HepG2 (cell line): Measurements from ENCODE around the gene IFT122. TPM values are rescaled to one million over a fixed set of nuclear protein-coding genes. Genes with fewer than 3 reads are reported as not detected.

Source experiments
- ARID4A ChIP-seq: sonication (generic); formaldehyde crosslinking; IDR thresholded peaks from 2 replicates; pipeline ENCODE4 v1.5.0; 2020; ENCODE audit warnings: mild to moderate bottlenecking, missing genetic modification reagents, borderline replicate concordance
- ARID5B ChIP-seq: IDR thresholded peaks from 2 replicates; pipeline ENCODE4 v1.4.0; 2020; ENCODE audit warnings: mild to moderate bottlenecking, missing genetic modification reagents
- E2F2 ChIP-seq: sonication (generic); formaldehyde crosslinking; IDR thresholded peaks from 2 replicates; pipeline ENCODE4 v1.4.0; 2020; ENCODE audit warnings: missing genetic modification reagents, borderline replicate concordance
- MAX ChIP-seq: IDR thresholded peaks from 2 replicates; pipeline ENCODE4 v1.6.1; 2012; ENCODE audit warnings: inconsistent platforms
- MXI1 ChIP-seq: IDR thresholded peaks from 3 replicates; pipeline ENCODE4 v1.6.1; 2012; ENCODE audit warnings: low read depth, low read length, inconsistent platforms, borderline replicate concordance
- NONO ChIP-seq, 2 experiments: fragments of 450-650 bp in 1 of 2; sonication (generic) in 1 of 2; formaldehyde crosslinking in 1 of 2; IDR thresholded peaks in 1 of 2; conservative IDR thresholded peaks in 1 of 2; 2 replicates each; pipeline versions ENCODE4 v1.6.1 to v1.8.0; 2017 to 2022; ENCODE audit warnings: mild to moderate bottlenecking in 1 of 2, missing genetic modification reagents in 1 of 2, moderate library complexity in 1 of 2
- TEAD2 ChIP-seq: sonication (generic); formaldehyde crosslinking; IDR thresholded peaks from 2 replicates; pipeline ENCODE4 v1.9.0; 2021; ENCODE audit warnings: missing genetic modification reagents
- ZNF280D ChIP-seq: sonication (generic); formaldehyde crosslinking; IDR thresholded peaks from 2 replicates; pipeline ENCODE4 v1.5.1; 2020; ENCODE audit warnings: mild to moderate bottlenecking, missing genetic modification reagents
- ZNF687 ChIP-seq: sonication (generic); formaldehyde crosslinking; IDR thresholded peaks from 2 replicates; pipeline ENCODE4 v1.5.1; 2020; ENCODE audit warnings: mild to moderate bottlenecking, missing genetic modification reagents, moderate library complexity
- polyA plus RNA-seq, 8 experiments: library from polyadenylated mRNA; depleted of rRNA in 3 of 8; stranded (reverse) in 7 of 8; unstranded in 1 of 8; fragments of >200 nt; fragmentation: Illumina TruSeq in 4 of 8; extraction: Trizol in 4 of 8; gene quantifications; 2 replicates each; pipeline versions ENCODE4 v1.2.1 to v1.2.3, GENCODE V29; 2011 to 2016; ENCODE audit warnings: low read depth in 4 of 8, missing spikeins in 1 of 8, mixed read lengths in 1 of 8; ENCODE audit not compliant: insufficient read depth in 1 of 8
- total RNA-seq, 5 experiments: library from RNA; depleted of rRNA; stranded (reverse); fragments of >200 nt; fragmentation: Illumina TruSeq; extraction: Trizol; gene quantifications; 2 replicates each; pipeline ENCODE4 v1.2.3, GENCODE V29; 2016; ENCODE audit warnings: low read depth in 1 of 5

IFT122 gene
- total and polyA plus RNA-seq, 2 of the 13 experiments (the other 11 are each of a cell fraction or from before 2014, with no cell fraction given), result 10.1 to 10.3 TPM

- TF ChIP-seq E2F2 (CRISPR knock-in tag) (peak; percentile 84; the same call in 1 of the 2 replicates), ARID4A (CRISPR knock-in tag) (peak; percentile 86), ZNF687 (peak; percentile 73), NONO (IDR thresholded peaks at IDR 0.05) (no peak), NONO (CRISPR knock-in tag; conservative IDR thresholded peaks at IDR 0.05) (0 out of 2 replicates have a peak, but pooled peaks have one; percentile 36), MXI1 (peak; percentile 95; the same call in 2 of the 3 replicates), ARID5B (CRISPR knock-in tag) (0 out of 2 replicates have a peak, but pooled peaks have one; percentile 12), ZNF280D (CRISPR knock-in tag) (0 out of 2 replicates have a peak, but pooled peaks have one; percentile 57), MAX (peak; percentile 53), TEAD2 (CRISPR knock-in tag) (peak; percentile 42; the same call in 1 of the 2 replicates)
Measured at GRCh38 chr3:129428376-129429079, 11.5 kb upstream of the IFT122 start, which contains the start of gene EFCAB12 (continued).
